HG02885 (cell line): ENCODE results near the gene ESPL1.
A peak's percentile ranks its signal among the peaks of the same experiment; 100 is the strongest.

Experiments
- ATAC-seq: cut with Tn5 transposase; IDR thresholded peaks from one replicate; pipeline ENCODE4 v1.9.1; 2021; ENCODE audit warnings: mild to moderate bottlenecking; ENCODE audit not compliant: unreplicated experiment, poor library complexity

Gene ESPL1

DNA sequence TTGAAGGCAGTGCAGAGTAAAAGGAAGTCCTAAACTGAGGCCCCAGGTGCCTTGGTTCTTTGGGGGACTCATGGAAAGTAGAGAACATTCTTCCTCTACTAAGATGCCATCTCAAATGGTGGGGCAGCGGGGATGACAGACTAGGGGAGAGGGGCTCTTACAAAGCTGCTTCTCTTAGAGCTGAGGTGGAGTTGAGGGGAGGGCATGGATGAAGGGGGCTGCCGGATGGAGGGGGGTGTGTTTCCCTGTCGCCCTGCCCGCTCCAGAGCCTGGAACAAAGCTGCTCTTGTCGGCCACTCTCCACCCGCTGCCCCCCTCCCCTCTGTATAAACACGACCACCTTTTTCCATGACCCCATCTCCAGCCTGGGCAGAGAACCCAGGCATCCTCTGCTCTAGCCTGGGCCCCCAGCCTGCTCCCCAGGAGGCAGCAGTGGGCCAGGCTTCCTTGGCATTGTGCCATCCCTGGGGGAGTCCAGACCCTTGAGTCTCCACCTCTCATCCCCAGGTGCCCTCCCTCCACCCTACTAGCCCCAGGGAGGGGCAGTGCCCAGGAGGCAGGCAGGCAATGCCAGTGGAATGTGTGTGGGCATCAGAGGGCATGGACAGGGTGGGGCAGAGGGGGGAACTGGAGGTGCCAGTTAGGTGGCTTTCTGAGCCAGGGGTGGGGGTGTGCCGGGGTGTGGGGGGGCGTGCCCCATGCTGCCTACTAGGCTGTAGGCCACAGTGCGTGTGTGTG is 37.8 kb upstream of the ESPL1 start:
- ATAC-seq: no peak

GRCh38 chr12:53231671-53231920 is 36.5 kb upstream of the ESPL1 start:
- no peak for ATAC-seq

- ATAC-seq: no peak
These were observed 36.0 kb upstream of the ESPL1 start, which contains the start of gene RARG for GRCh38 chr12:53231921-53232645. RARG (minus strand) TSS chr12:53232209; CDS start chr12:53227545, 4,664 bp downstream.

- no peak for ATAC-seq
These were observed 35.2 kb upstream of the ESPL1 start for GRCh38 chr12:53232646-53233461.

GRCh38 chr12:53233671-53234121 is 34.4 kb upstream of the ESPL1 start:
- no peak for ATAC-seq

GRCh38 chr12:53234271-53234914 is 33.7 kb upstream of the ESPL1 start:
- no peak for ATAC-seq

DNA sequence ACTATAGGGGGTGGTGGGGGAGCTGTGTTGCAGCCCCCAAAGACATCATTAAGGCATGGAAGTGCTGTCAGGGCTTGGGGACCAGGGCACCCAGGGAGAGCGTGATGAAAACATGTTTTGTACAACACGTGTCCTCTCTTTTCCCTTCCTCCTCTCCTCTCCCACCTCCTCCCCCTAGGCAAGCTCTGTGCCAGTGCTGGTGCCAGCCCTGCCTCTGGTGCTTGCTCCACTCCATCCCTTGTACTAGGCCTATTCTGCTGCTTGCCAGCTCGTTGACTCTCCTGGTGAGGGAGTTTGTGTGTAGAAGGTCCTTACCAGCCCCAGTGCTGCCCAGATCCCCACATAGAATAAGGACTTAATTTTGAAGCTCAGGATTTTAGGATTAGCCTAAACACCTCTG is 32.9 kb upstream of the ESPL1 start:
- no peak for ATAC-seq

- no peak for ATAC-seq
These were observed 32.2 kb upstream of the ESPL1 start for GRCh38 chr12:53235742-53236442.

- no peak for ATAC-seq
These were observed 31.5 kb upstream of the ESPL1 start for GRCh38 chr12:53236443-53237111.

- no peak for ATAC-seq
These were observed 28.3 kb upstream of the ESPL1 start for GRCh38 chr12:53239643-53240258.

- ATAC-seq: no peak
These were observed 26.3 kb upstream of the ESPL1 start for GRCh38 chr12:53241623-53242412.

DNA sequence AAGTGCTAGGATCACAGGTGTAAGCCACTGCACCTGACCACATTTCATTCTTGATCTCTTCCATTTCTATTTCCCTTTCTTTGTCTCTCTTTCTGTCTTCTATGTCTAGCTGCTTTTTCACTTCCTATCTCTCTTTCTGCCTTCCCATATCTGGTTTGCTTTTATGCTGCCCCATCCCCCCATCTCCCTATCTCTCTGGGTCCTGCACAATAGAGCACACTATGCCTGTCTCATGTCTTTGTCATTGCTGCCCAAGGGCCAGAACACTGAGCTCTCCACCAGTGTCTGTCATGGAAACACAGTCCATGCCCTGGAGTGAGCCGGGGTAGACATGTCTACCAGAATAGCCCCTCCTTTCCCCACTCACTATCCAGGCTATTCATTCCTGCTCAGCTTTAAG is 23.8 kb upstream of the ESPL1 start:
- ATAC-seq: no peak

DNA sequence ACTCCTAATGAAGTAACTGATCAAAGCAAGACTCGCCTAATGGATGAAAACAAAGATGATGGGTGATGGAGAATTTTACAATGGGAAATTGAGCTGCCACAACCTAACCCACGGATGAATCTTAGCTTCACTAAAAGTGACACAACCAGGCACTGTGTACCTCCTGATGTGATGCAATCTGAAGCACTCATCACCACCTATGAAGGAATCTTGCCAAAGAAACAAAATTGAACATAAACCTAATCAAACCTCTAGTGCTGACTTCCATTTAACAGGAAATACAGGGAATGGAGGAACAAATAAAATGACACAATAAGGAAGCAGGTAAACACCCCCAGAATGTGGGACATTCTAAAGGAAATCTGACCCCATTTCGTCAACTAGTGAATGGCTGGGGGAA is 22.8 kb upstream of the ESPL1 start:
- ATAC-seq: no peak

GRCh38 chr12:53251477-53252348 is 16.4 kb upstream of the ESPL1 start:
- peak; percentile 78 for ATAC-seq

- ATAC-seq: no peak
These were observed 15.7 kb upstream of the ESPL1 start for GRCh38 chr12:53252349-53252916.

DNA sequence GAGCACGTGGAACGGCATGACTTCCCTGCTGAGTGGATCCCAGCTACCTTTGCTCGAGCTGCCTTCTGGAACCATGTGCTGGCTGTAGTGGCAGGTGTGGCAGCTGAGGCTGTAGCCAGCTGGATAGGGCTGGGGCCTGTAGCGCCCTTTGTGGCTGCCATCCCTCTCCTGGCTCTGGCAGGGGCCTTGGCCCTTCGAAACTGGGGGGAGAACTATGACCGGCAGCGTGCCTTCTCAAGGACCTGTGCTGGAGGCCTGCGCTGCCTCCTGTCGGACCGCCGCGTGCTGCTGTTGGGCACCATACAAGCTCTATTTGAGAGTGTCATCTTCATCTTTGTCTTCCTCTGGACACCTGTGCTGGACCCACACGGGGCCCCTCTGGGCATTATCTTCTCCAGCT is 14.8 kb upstream of the ESPL1 start:
- no peak for ATAC-seq
